ENCODE results near the gene GNAO1.

The GNAO1 gene

GRCh38 chr16:56349086-56349415 is 157.8 kb downstream of the GNAO1 start:
- Mint-ChIP-seq H3K9me3 (ENCODE audit: low read depth) (no peaks in the 10 kb centered on the region), H3K27ac (no peak overlapping the region), H3K27me3 (no peaks in the 10 kb centered on the region), H3K4me3 (no peak overlapping the region), H3K4me1 (ENCODE audit: low read depth) (no peaks in the 10 kb centered on the region), H3K36me3 (no peaks in the 10 kb centered on the region)

- no peaks in the 10 kb centered on the region for H3K27me3 Mint-ChIP-seq
- no peaks in the 10 kb centered on the region for H3K9me3 Mint-ChIP-seq (ENCODE audit: low read depth)
- no peak overlapping the region for H3K27ac Mint-ChIP-seq
- H3K4me1 Mint-ChIP-seq (ENCODE audit: low read depth): peaks cover 1% of the 10 kb centered on the region
- no peaks in the 10 kb centered on the region for H3K36me3 Mint-ChIP-seq
- H3K4me3 Mint-ChIP-seq: no peak overlapping the region
Observed at GRCh38 chr16:56349711-56350161, 158.4 kb downstream of the GNAO1 start.

GRCh38 chr16:56350491-56351405 is 159.5 kb downstream of the GNAO1 start:
- Mint-ChIP-seq H3K27ac (no peak overlapping the region), H3K4me1 (ENCODE audit: low read depth) (peaks cover 5% of the 10 kb centered on the region), H3K36me3 (no peaks in the 10 kb centered on the region), H3K4me3 (no peak overlapping the region), H3K9me3 (ENCODE audit: low read depth) (no peaks in the 10 kb centered on the region), H3K27me3 (no peaks in the 10 kb centered on the region)

GRCh38 chr16:56351481-56351880 is 160.2 kb downstream of the GNAO1 start:
- H3K27ac Mint-ChIP-seq: no peak overlapping the region
- H3K9me3 Mint-ChIP-seq (ENCODE audit: low read depth): no peaks in the 10 kb centered on the region
- H3K4me1 Mint-ChIP-seq (ENCODE audit: low read depth): peaks cover 11% of the 10 kb centered on the region
- no peak overlapping the region for H3K4me3 Mint-ChIP-seq
- no peaks in the 10 kb centered on the region for H3K27me3 Mint-ChIP-seq
- no peaks in the 10 kb centered on the region for H3K36me3 Mint-ChIP-seq

DNA sequence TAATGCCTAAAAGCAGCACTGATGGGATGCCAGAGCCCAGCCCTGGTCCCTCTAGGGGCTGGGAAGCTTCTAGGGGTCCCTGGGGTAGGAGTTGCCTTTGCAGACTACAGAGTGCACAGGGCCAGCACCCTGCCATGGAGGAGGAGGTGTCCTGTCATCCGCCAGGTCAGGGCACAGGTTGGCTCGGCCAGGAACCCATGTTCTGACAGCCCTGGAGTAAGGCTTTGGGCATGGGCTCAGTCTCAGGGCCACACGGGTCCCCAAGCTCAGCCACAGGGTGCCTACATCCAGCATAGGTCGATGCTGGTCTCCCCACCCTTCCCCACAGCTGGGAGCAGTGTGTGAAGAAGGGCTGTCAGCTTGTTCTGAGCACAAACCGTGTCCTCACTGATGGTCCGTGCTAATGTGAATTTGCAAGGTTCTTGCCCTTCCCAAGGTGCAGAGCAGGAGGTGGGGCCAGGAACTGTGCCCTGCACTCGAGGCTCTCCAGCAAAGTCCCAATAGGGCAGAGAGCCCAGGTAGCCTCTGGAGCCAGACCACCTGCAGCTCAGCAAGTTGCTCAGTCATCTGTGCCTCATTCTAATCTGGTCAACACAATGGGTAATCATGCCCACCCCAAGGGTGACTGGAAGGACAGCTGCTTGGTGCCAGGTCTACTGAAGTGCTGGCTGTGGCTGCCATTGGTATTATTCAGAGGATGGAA is 161.2 kb downstream of the GNAO1 start:
- H3K27me3 Mint-ChIP-seq: no peaks in the 10 kb centered on the region
- no peak overlapping the region for H3K27ac Mint-ChIP-seq
- no peak overlapping the region for H3K4me3 Mint-ChIP-seq
- H3K9me3 Mint-ChIP-seq (ENCODE audit: low read depth): no peaks in the 10 kb centered on the region
- H3K36me3 Mint-ChIP-seq: no peaks in the 10 kb centered on the region
- H3K4me1 Mint-ChIP-seq (ENCODE audit: low read depth): peaks cover 21% of the 10 kb centered on the region

GRCh38 chr16:56353054-56353921 is 162.0 kb downstream of the GNAO1 start:
- H3K27me3 Mint-ChIP-seq: no peaks in the 10 kb centered on the region
- H3K4me1 Mint-ChIP-seq (ENCODE audit: low read depth): peaks cover 23% of the 10 kb centered on the region

DNA sequence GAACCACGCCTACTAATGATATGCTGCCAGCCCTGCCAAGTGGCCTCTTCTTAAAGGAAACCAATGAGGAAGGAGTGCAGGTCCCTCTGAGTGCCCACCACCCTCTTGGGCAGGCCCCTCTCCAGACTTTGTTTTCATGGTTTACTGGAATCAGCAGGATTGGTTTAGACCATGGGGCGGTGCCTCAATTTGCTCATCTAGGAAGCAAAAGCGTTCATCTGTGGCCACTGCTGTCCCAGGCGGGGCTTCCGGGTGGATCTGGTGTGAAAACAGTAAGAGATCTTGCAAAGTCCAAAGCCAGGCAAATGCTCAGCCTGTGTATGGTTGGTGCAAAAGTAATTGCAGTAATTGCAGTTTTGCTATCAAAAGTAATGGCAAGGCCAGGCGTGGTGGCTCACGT is 162.7 kb downstream of the GNAO1 start:
- no peak overlapping the region for H3K4me3 Mint-ChIP-seq
- peaks cover 25% of the 10 kb centered on the region for H3K4me1 Mint-ChIP-seq (ENCODE audit: low read depth)
- H3K36me3 Mint-ChIP-seq: no peaks in the 10 kb centered on the region
- H3K27ac Mint-ChIP-seq: no peak overlapping the region
- H3K27me3 Mint-ChIP-seq: no peaks in the 10 kb centered on the region
- no peaks in the 10 kb centered on the region for H3K9me3 Mint-ChIP-seq (ENCODE audit: low read depth)

More at GRCh38 chr16:56353054-56353921, 162.0 kb downstream of the GNAO1 start:
- Mint-ChIP-seq H3K36me3 (no peaks in the 10 kb centered on the region), H3K9me3 (ENCODE audit: low read depth) (no peaks in the 10 kb centered on the region), H3K27ac (no peak overlapping the region), H3K4me3 (no peak overlapping the region)

GRCh38 chr16:56354746-56355145 is 163.5 kb downstream of the GNAO1 start:
- Mint-ChIP-seq H3K4me1 (ENCODE audit: low read depth) (peaks cover 30% of the 10 kb centered on the region), H3K9me3 (ENCODE audit: low read depth) (no peaks in the 10 kb centered on the region), H3K27ac (no peak overlapping the region), H3K4me3 (no peak overlapping the region), H3K27me3 (no peaks in the 10 kb centered on the region), H3K36me3 (no peaks in the 10 kb centered on the region)

DNA sequence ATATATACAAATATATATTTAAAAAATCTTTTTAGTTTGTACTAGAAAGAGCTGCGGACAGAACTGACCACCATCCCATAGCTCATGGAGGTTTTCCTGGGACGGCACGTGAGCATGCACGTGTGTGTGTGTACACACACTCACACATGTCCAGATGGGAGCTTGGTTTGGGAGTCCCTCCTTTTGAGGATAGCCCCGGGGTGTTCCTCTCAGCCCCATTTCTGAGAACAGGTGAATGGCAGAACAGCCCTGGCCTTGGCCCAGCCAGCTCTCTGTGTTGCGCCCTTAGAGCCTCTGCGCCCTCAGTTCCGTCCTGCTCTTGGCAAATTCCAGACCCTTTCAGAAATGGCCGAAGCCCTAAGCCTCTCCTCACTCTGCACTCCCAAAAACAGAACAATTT is 163.9 kb downstream of the GNAO1 start:
- H3K4me3 Mint-ChIP-seq: peak overlapping the region; percentile 13
- H3K36me3 Mint-ChIP-seq: no peaks in the 10 kb centered on the region
- H3K27me3 Mint-ChIP-seq: no peaks in the 10 kb centered on the region
- peaks cover 33% of the 10 kb centered on the region for H3K4me1 Mint-ChIP-seq (ENCODE audit: low read depth)
- H3K27ac Mint-ChIP-seq: no peak overlapping the region
- H3K9me3 Mint-ChIP-seq (ENCODE audit: low read depth): no peaks in the 10 kb centered on the region

DNA sequence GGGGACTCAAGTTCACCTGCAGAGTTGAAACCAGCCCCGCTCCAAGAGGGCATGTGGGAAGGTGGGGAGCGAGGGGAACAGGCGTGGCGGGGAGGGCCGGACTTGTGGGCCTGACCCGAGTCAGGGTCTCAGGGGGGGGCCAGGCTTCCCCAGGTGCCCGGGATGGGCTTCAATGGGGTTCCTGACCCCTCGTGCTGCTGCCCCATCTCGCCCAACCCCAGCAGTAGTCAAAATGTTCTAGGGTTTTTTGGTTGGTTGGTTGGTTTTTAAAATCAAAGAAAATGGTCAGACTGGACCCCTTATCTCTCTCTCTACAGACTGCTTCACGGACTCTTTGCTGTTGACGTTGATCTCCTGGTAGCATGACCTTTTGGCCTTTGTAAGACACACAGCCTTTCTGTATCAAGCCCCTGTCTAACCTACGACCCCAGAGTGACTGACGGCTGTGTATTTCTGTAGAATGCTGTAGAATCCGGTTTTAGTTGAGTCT is 164.5 kb downstream of the GNAO1 start:
- peaks cover 33% of the 10 kb centered on the region for H3K4me1 Mint-ChIP-seq (ENCODE audit: low read depth)
- no peak overlapping the region for H3K27ac Mint-ChIP-seq
- no peaks in the 10 kb centered on the region for H3K9me3 Mint-ChIP-seq (ENCODE audit: low read depth)
- peak overlapping the region; percentile 90 for H3K4me3 Mint-ChIP-seq
- no peaks in the 10 kb centered on the region for H3K36me3 Mint-ChIP-seq
- H3K27me3 Mint-ChIP-seq: no peaks in the 10 kb centered on the region

DNA sequence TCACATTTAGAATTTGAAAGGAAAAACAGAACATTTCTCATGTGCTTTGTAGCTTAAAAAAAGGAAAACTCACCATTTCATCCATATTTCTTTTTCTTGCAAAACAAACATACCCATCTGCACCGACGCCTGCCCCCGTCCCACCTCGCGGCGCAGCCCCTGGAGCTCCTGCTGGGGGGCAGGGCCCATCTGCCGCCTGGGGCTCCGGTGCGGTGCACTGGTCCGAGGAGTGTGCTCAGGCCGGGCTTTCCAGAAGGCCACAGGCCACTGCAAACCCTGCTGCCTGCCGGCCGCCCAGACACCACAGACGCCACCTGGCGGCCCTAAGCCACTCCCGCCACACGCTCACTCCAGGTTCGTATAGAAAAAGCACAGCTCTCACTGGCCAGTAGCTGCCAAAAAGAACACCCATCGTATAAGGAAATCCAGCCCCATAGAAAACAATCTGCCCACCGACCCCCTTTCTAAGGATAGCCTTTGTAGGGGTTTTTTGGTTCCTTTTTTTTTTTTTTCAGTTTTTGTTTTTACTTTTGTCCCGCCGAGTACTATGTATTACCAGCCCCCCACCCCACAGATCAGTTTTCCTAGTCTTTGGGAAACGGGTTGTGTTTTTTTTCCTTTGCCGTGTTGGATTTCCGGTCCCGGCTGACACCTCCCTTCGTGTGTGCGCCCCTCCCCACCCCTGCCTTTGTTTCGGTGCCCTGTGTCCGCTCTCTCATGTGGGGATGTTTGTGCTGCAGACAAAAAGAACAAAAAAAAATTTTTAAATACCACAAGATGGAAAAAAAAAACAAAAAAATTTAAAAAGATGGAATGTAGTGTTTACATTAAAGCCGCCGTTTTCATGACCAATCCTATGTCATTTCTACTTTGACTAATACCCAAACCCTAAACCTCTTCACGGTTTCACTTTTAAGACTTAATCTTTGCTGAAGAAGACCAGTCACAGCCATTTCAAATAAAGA is 165.3 kb downstream of the GNAO1 start:
- Mint-ChIP-seq H3K36me3 (no peaks in the 10 kb centered on the region), H3K4me1 (ENCODE audit: low read depth) (peaks cover 33% of the 10 kb centered on the region), H3K4me3 (peak overlapping the region; percentile 90), H3K27ac (peak overlapping the region; percentile 89), H3K9me3 (ENCODE audit: low read depth) (no peaks in the 10 kb centered on the region), H3K27me3 (no peaks in the 10 kb centered on the region)

- Mint-ChIP-seq H3K4me3 (peak overlapping the region; percentile 90), H3K4me1 (ENCODE audit: low read depth) (peaks cover 33% of the 10 kb centered on the region), H3K9me3 (ENCODE audit: low read depth) (no peaks in the 10 kb centered on the region), H3K36me3 (no peaks in the 10 kb centered on the region), H3K27ac (peak overlapping the region; percentile 89), H3K27me3 (no peaks in the 10 kb centered on the region)
Observed at GRCh38 chr16:56357241-56357764, 166.0 kb downstream of the GNAO1 start.

GRCh38 chr16:56357765-56358322 is 166.6 kb downstream of the GNAO1 start:
- H3K9me3 Mint-ChIP-seq (ENCODE audit: low read depth): no peaks in the 10 kb centered on the region
- H3K27me3 Mint-ChIP-seq: no peaks in the 10 kb centered on the region
- no peak overlapping the region for H3K4me3 Mint-ChIP-seq
- H3K27ac Mint-ChIP-seq: peak overlapping the region; percentile 46
- H3K4me1 Mint-ChIP-seq (ENCODE audit: low read depth): peaks cover 33% of the 10 kb centered on the region
- peaks cover 3% of the 10 kb centered on the region for H3K36me3 Mint-ChIP-seq
